NB4 (cell line): ENCODE measurements around the gene LEMD2.

ENCODE experiments used
- DNase-seq: peaks from one replicate; pipeline ENCODE4 v3.0.0; 2010; ENCODE audit warnings: low read depth
- H3K4me3 ChIP-seq: one replicate; pipeline ENCODE4 v1.5.1; 2011; ENCODE audit warnings: mild to moderate bottlenecking, low read depth, low read length, moderate library complexity
- MYC ChIP-seq: IDR thresholded peaks from 2 replicates; pipeline ENCODE4 v1.6.1; 2011; ENCODE audit warnings: low read depth, low read length
- POLR2A ChIP-seq: IDR thresholded peaks from 2 replicates; pipeline ENCODE4 v1.6.1; 2011; ENCODE audit warnings: mild to moderate bottlenecking; ENCODE audit not compliant: insufficient read length; ENCODE audit errors: extremely low read depth
- TF ChIP-seq, protein P1 (sequence below): IDR thresholded peaks from one replicate; pipeline ENCODE4 v1.5.1; 2012; ENCODE audit warnings: low read depth, low read length
- TF ChIP-seq, protein P2 (sequence below): IDR thresholded peaks from 2 replicates; pipeline ENCODE4 v1.6.1; 2011; ENCODE audit warnings: low read depth, low read length

The LEMD2 gene

GRCh38 chr6:33779290-33779689 is 9.6 kb downstream of the LEMD2 start:
- DNase-seq, result no peak
- TF ChIP-seq, protein P1, sequence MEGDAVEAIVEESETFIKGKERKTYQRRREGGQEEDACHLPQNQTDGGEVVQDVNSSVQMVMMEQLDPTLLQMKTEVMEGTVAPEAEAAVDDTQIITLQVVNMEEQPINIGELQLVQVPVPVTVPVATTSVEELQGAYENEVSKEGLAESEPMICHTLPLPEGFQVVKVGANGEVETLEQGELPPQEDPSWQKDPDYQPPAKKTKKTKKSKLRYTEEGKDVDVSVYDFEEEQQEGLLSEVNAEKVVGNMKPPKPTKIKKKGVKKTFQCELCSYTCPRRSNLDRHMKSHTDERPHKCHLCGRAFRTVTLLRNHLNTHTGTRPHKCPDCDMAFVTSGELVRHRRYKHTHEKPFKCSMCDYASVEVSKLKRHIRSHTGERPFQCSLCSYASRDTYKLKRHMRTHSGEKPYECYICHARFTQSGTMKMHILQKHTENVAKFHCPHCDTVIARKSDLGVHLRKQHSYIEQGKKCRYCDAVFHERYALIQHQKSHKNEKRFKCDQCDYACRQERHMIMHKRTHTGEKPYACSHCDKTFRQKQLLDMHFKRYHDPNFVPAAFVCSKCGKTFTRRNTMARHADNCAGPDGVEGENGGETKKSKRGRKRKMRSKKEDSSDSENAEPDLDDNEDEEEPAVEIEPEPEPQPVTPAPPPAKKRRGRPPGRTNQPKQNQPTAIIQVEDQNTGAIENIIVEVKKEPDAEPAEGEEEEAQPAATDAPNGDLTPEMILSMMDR, result peak; percentile 3
- TF ChIP-seq, protein P2, sequence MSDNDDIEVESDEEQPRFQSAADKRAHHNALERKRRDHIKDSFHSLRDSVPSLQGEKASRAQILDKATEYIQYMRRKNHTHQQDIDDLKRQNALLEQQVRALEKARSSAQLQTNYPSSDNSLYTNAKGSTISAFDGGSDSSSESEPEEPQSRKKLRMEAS, result no peak
- TF ChIP-seq MYC, result no peak
- TF ChIP-seq POLR2A, result no peak
- no peak overlapping the region for H3K4me3 ChIP-seq

DNA sequence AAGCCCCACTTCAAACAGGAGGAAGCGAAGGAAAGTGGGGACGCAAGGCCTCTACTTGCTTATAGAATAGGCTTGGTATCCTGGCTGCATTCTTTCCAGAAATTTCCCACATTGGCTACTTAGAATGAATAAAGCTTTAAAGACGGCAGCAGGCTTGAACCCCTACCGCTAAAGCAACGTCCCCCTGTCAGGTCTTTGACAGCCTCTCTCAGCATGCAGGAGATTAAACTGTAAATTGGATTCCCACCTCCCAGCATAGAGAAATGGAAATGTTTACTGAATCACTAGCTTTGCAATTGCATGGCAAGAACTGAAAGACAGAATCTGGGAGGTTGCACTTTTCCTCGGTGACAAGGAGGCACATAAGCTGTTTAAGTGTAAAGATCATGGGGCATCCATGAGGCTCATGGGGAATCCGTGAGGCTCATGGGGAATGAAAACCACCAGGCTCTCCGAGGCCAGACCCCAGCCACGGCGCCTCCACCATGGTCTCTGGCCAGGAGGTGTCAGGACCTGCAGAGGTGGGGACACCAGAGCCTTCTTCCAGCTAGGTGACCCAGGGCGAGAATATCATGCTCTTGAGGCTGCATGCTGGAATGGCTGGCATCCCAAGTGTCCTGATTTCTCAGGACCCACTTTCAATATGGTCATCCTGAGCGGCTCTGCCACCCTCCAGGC is 10.3 kb downstream of the LEMD2 start:
- no peak for DNase-seq
- TF ChIP-seq, protein P1, result no peak
- TF ChIP-seq MYC, result no peak
- TF ChIP-seq POLR2A, result no peak
- TF ChIP-seq, protein P2, result no peak
- no peak overlapping the region for H3K4me3 ChIP-seq

DNA sequence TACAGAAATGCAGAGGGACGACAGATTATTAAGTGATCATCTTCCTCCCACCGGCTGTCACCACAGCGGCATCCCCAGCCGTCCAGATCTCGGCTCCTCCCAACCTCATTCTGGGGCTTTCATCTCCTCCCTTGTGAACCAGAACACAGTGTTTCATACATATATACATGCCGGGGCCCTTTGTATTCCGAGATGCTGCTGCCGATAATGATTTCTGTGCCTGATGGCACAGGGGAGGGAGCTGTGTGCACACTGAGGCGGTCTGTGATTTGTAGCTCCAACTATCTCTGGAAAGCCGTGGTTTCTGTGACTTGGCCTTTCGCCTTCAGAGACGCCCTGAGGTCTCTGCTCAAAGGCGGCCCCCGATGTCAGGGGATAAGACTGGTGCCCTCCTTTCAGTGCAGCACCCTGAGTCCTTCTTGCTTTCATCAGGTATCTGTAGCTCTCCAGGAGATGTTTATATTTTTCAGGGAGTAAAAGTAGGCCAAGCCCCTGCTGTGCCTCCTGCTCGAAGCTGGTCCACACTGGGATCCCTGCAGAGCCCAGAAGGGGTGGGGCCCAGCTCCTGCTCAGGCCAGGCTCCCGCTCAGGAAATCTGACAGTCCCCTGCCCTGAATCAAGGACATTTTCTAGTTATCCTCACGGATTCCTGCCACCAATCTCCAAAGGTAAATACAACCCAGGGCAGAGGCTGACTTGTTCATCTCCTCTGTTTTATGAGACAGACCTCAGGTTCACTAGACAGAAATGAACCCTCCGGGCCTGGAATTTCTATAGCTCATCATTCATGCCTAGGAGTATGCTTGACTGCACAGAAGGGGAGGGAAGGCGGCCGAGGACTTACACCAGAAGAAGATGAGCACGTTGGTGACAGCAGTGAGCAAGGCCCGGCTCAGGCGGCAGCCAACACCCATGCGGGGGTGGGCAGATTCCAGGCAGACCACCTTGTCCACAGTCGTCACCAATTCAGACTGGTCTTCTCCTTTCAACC is 11.2 kb downstream of the LEMD2 start:
- no peak for DNase-seq
- no peak overlapping the region for H3K4me3 ChIP-seq

DNA sequence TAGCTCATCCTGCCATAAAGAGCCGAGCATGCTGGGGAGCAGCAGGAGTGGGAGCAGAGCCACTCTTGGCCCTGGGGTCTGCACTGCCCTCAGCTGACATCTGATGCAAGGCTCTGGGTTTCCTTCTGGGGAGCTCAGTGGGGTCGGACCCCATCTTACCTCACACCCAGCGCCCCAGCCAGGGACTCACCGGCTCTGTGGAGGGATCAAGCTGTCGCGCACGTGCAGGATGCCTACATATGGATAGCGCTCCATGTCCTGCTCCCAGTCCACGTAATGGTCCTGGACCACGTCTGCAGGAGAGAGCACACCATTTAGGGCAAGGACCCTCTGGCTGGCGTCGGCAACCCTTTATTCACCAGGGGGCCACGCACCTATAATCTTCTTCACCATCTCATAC is 12.2 kb downstream of the LEMD2 start:
- no peak for DNase-seq
- H3K4me3 ChIP-seq, result no peak overlapping the region
- TF ChIP-seq, protein P2, result no peak
- TF ChIP-seq, protein P1, result no peak
- TF ChIP-seq POLR2A, result no peak
- no peak for TF ChIP-seq MYC

More for the DNA sequence above, 11.2 kb downstream of the LEMD2 start:
- no peak for TF ChIP-seq POLR2A

DNA sequence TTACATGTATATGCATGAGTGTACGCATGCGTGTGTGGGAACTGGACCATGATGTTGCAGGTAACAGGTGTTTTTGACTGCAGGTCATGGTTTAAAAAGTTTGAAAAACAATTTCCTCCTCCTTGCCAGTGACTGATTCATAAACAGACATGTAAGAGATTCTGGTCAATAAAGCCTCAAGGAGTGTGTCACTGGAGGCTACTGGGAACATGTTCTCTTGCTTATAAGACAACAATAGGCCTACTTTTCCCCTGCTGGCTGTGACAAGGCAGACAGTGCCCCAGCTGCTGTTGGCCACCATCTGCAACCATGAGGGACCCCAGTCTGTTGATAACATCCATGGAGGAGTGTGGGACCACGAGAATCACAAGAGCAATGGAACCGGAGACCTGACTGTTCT is 12.7 kb downstream of the LEMD2 start:
- H3K4me3 ChIP-seq, result no peak overlapping the region
- no peak for DNase-seq
- TF ChIP-seq POLR2A (no peak), MYC (no peak)
- TF ChIP-seq, protein P2, result no peak
- TF ChIP-seq, protein P1, result no peak

- DNase-seq, result no peak
- TF ChIP-seq, protein P1, result no peak
- TF ChIP-seq, protein P2, result no peak
- TF ChIP-seq MYC (no peak), POLR2A (no peak)
Measured at GRCh38 chr6:33774774-33775173, 14.2 kb downstream of the LEMD2 start.

More at GRCh38 chr6:33774774-33775173, 14.2 kb downstream of the LEMD2 start:
- H3K4me3 ChIP-seq, result no peak overlapping the region
